SK-N-SH treated with all-trans-retinoic acid at 6 μM for 48 hours (cell line): Measurements from ENCODE around the gene UST.

Experiments
- ATAC-seq: fragments of 200-7000 bp; cut with Tn5 transposase; 3 replicates; pipeline ENCODE4 v1.9.1; 2020; ENCODE audit warnings: mild to moderate bottlenecking, moderate library complexity
- ARNTL ChIP-seq: fragments of 450-650 bp; formaldehyde crosslinking; IDR thresholded peaks from 2 replicates; pipeline ENCODE4 v1.5.0; 2020; ENCODE audit warnings: low read depth, mild to moderate bottlenecking, moderate library complexity, borderline replicate concordance
- BACH2 ChIP-seq: fragments of 250-450 bp; sonication (Bioruptor Pico); IDR thresholded peaks from 2 replicates; pipeline ENCODE4 v1.9.0; 2021; ENCODE audit warnings: mild to moderate bottlenecking, borderline replicate concordance
- CREB5 ChIP-seq: fragments of 250-450 bp; sonication (Bioruptor Pico); IDR thresholded peaks from 2 replicates; pipeline ENCODE4 v1.5.1; 2020; ENCODE audit warnings: low read depth, mild to moderate bottlenecking, moderate library complexity
- CSDC2 ChIP-seq: fragments of 250-450 bp; sonication (Bioruptor Pico); IDR thresholded peaks from 2 replicates; pipeline ENCODE4 v1.5.0; 2020; ENCODE audit warnings: mild to moderate bottlenecking, moderate library complexity
- ESRRG ChIP-seq: fragments of 250-450 bp; sonication (Bioruptor Pico); IDR thresholded peaks from 2 replicates; pipeline ENCODE4 v1.6.1; 2021; ENCODE audit warnings: mild to moderate bottlenecking
- GLIS3 ChIP-seq: fragments of 250-450 bp; sonication (Bioruptor Pico); IDR thresholded peaks from 2 replicates; pipeline ENCODE4 v1.5.0; 2020; ENCODE audit warnings: mild to moderate bottlenecking, moderate library complexity
- ISL1 ChIP-seq: fragments of 250-450 bp; sonication (Bioruptor Pico); IDR thresholded peaks from 2 replicates; pipeline ENCODE4 v2.1.2; 2022; ENCODE audit warnings: mild to moderate bottlenecking, moderate library complexity
- OSR1 ChIP-seq: fragments of 250-450 bp; sonication (Bioruptor Pico); IDR thresholded peaks from 2 replicates; pipeline ENCODE4 v1.8.0; 2022; ENCODE audit warnings: moderate library complexity, mild to moderate bottlenecking, inconsistent platforms
- PATZ1 ChIP-seq: fragments of 250-450 bp; sonication (Bioruptor Pico); IDR thresholded peaks from 2 replicates; pipeline ENCODE4 v1.8.0; 2020; ENCODE audit warnings: mild to moderate bottlenecking, moderate library complexity, borderline replicate concordance
- POU6F1 ChIP-seq: fragments of 250-450 bp; sonication (Bioruptor Pico); IDR thresholded peaks from 2 replicates; pipeline ENCODE4 v1.8.0; 2021; ENCODE audit warnings: low read depth, mild to moderate bottlenecking, moderate library complexity, borderline replicate concordance
- PPARA ChIP-seq: fragments of 250-450 bp; sonication (Bioruptor Pico); IDR thresholded peaks from 2 replicates; pipeline ENCODE4 v1.5.0; 2020; ENCODE audit warnings: mild to moderate bottlenecking, borderline replicate concordance
- RARB ChIP-seq: fragments of 250-450 bp; sonication (Bioruptor Pico); IDR thresholded peaks from 2 replicates; pipeline ENCODE4 v1.8.0; 2021; ENCODE audit warnings: mild to moderate bottlenecking, moderate library complexity
- SNAI2 ChIP-seq: fragments of 250-450 bp; sonication (Bioruptor Pico); IDR thresholded peaks from 2 replicates; pipeline ENCODE4 v1.5.0; 2020; ENCODE audit warnings: mild to moderate bottlenecking, moderate library complexity
- TCF4 ChIP-seq: fragments of 250-450 bp; sonication (Bioruptor Pico); IDR thresholded peaks from 2 replicates; pipeline ENCODE4 v1.8.0; 2021; ENCODE audit warnings: mild to moderate bottlenecking, moderate library complexity, borderline replicate concordance
- TOX ChIP-seq: fragments of 250-450 bp; sonication (Bioruptor Pico); IDR thresholded peaks from 2 replicates; pipeline ENCODE4 v1.8.0; 2021; ENCODE audit warnings: mild to moderate bottlenecking, moderate library complexity, borderline replicate concordance
- TSHZ2 ChIP-seq: fragments of 250-450 bp; sonication (Bioruptor Pico); IDR thresholded peaks from 2 replicates; pipeline ENCODE4 v1.5.0; 2020; ENCODE audit warnings: mild to moderate bottlenecking, moderate library complexity
- ZC3H10 ChIP-seq: fragments of 250-450 bp; sonication (Bioruptor Pico); IDR thresholded peaks from 2 replicates; pipeline ENCODE4 v1.5.1; 2021; ENCODE audit warnings: mild to moderate bottlenecking, moderate library complexity
- ZFP3 ChIP-seq: fragments of 250-450 bp; sonication (Bioruptor Pico); IDR thresholded peaks from 2 replicates; pipeline ENCODE4 v1.5.0; 2020; ENCODE audit warnings: mild to moderate bottlenecking, moderate library complexity
- ZFP30 ChIP-seq: fragments of 450-650 bp; formaldehyde crosslinking; IDR thresholded peaks from 2 replicates; pipeline ENCODE4 v1.5.0; 2022; ENCODE audit warnings: mild to moderate bottlenecking, moderate library complexity
- ZNF70 ChIP-seq: fragments of 450-650 bp; formaldehyde crosslinking; IDR thresholded peaks from 2 replicates; pipeline ENCODE4 v1.5.0; 2020; ENCODE audit warnings: mild to moderate bottlenecking, moderate library complexity
- ZNF8 ChIP-seq: fragments of 450-650 bp; formaldehyde crosslinking; IDR thresholded peaks from 2 replicates; pipeline ENCODE4 v1.5.0; 2020; ENCODE audit warnings: mild to moderate bottlenecking, moderate library complexity
- TF ChIP-seq, protein P1 (sequence below): fragments of 250-450 bp; sonication (Bioruptor Pico); IDR thresholded peaks from 2 replicates; pipeline ENCODE4 v1.5.1; 2021; ENCODE audit warnings: mild to moderate bottlenecking, moderate library complexity

UST gene

GRCh38 chr6:149007846-149008245 lies 261.0 kb downstream of the UST start:
- TF ChIP-seq ZC3H10 (no peak), CREB5 (CRISPR knock-in tag) (no peak), BACH2 (CRISPR knock-in tag) (no peak), TCF4 (CRISPR knock-in tag) (no peak)
- TF ChIP-seq, protein P1, sequence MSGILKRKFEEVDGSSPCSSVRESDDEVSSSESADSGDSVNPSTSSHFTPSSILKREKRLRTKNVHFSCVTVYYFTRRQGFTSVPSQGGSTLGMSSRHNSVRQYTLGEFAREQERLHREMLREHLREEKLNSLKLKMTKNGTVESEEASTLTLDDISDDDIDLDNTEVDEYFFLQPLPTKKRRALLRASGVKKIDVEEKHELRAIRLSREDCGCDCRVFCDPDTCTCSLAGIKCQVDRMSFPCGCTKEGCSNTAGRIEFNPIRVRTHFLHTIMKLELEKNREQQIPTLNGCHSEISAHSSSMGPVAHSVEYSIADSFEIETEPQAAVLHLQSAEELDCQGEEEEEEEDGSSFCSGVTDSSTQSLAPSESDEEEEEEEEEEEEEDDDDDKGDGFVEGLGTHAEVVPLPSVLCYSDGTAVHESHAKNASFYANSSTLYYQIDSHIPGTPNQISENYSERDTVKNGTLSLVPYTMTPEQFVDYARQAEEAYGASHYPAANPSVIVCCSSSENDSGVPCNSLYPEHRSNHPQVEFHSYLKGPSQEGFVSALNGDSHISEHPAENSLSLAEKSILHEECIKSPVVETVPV (CRISPR knock-in tag): no peak
- TF ChIP-seq, all 23 proteins: peak for 0
- no peak for ATAC-seq

GRCh38 chr6:149008741-149009140 lies 261.9 kb downstream of the UST start:
- no peak for ATAC-seq
- TF ChIP-seq PPARA (CRISPR knock-in tag): no peak
- no peak for TF ChIP-seq BACH2 (CRISPR knock-in tag)
- no peak for TF ChIP-seq GLIS3 (CRISPR knock-in tag)
- TF ChIP-seq TSHZ2 (CRISPR knock-in tag): no peak
- TF ChIP-seq ARNTL: no peak
- TF ChIP-seq ESRRG (CRISPR knock-in tag): no peak
- no peak for TF ChIP-seq ZFP30 (CRISPR knock-in tag)
- TF ChIP-seq RARB (CRISPR knock-in tag): no peak
- no peak for TF ChIP-seq PATZ1 (CRISPR knock-in tag)
- TF ChIP-seq, protein P1 (CRISPR knock-in tag): no peak
- no peak for TF ChIP-seq CSDC2 (CRISPR knock-in tag)
- TF ChIP-seq ZNF8 (CRISPR knock-in tag): no peak
- no peak for TF ChIP-seq SNAI2 (CRISPR knock-in tag)
- no peak for TF ChIP-seq ZFP3 (CRISPR knock-in tag)
- no peak for TF ChIP-seq ISL1 (CRISPR knock-in tag)

- no peak for TF ChIP-seq POU6F1 (CRISPR knock-in tag)
- TF ChIP-seq RARB (CRISPR knock-in tag): no peak
- no peak for TF ChIP-seq PATZ1 (CRISPR knock-in tag)
- TF ChIP-seq ISL1 (CRISPR knock-in tag): peak; percentile 94
- TF ChIP-seq ZNF70 (CRISPR knock-in tag): no peak
- no peak for TF ChIP-seq OSR1 (CRISPR knock-in tag)
- TF ChIP-seq TOX (CRISPR knock-in tag): peak; percentile 28; the same call in 1 of the 2 replicates
- TF ChIP-seq CREB5 (CRISPR knock-in tag): peak; percentile 50; the same call in 1 of the 2 replicates
- peak; percentile 86 for ATAC-seq
Observed at GRCh38 chr6:149012040-149012545, 265.3 kb downstream of the UST start.
